Nephron progenitor cell (in vitro differentiated cells): ENCODE data around the gene ZDHHC1.
"Not testable (repeated sequence)": the region's sequence is repeated elsewhere in the genome, so short reads cannot be mapped to it uniquely, and the experiment has no call there.

ENCODE experiments used
- DNase-seq: peaks from one replicate; pipeline ENCODE4 v3.0.0; 2021
- H3K27ac Mint-ChIP-seq: 2 replicates; pipeline ENCODE4 v1.8.0; 2021; ENCODE audit warnings: mild to moderate bottlenecking, moderate library complexity, mixed read lengths
- H3K27me3 Mint-ChIP-seq: 2 replicates; pipeline ENCODE4 v1.8.0; 2021; ENCODE audit warnings: mild to moderate bottlenecking, low read depth, mixed read lengths; ENCODE audit not compliant: poor library complexity
- H3K36me3 Mint-ChIP-seq: 2 replicates; pipeline ENCODE4 v1.8.0; 2021; ENCODE audit warnings: low read depth, mixed read lengths
- H3K4me1 Mint-ChIP-seq: 2 replicates; pipeline ENCODE4 v1.8.0; 2021; ENCODE audit warnings: mixed read lengths
- H3K4me3 Mint-ChIP-seq: 2 replicates; pipeline ENCODE4 v1.8.0; 2021; ENCODE audit warnings: mild to moderate bottlenecking, moderate library complexity, mixed read lengths
- H3K9me3 Mint-ChIP-seq: 2 replicates; pipeline ENCODE4 v1.8.0; 2021; ENCODE audit warnings: mild to moderate bottlenecking, moderate library complexity, mixed read lengths
- TF ChIP-seq, protein P1 (sequence below): fragments of 200-600 bp; sonication (generic); IDR thresholded peaks from 2 replicates; pipeline ENCODE4 v1.5.0; 2021; ENCODE audit warnings: antibody characterized with exemption

ZDHHC1 gene

DNA sequence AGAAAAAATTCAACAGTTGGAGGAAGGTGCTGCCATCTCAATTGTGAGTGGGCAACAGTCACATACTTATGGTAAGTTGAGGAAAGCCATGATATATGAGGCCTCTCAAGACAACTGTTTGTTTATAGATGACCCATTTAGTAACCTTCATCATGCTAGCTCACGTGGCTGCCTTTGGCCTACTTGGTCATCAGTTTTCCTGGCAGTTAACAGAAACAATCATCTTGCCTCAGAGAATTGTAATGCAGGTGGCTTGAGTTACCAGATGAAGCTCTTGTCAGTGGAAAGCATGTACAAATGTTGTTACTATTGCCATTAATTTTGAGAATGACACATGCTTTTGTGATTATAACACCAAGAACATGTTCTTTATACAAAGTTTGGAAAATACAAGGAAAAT lies 37.6 kb downstream of the ZDHHC1 start:
- Mint-ChIP-seq H3K36me3 (no peaks in the 10 kb centered on the region), H3K4me3 (no peak overlapping the region), H3K27me3 (peaks cover 13% of the 10 kb centered on the region), H3K9me3 (no peaks in the 10 kb centered on the region), H3K27ac (no peak overlapping the region), H3K4me1 (peaks cover 11% of the 10 kb centered on the region)
- no peak for DNase-seq
- TF ChIP-seq, protein P1, sequence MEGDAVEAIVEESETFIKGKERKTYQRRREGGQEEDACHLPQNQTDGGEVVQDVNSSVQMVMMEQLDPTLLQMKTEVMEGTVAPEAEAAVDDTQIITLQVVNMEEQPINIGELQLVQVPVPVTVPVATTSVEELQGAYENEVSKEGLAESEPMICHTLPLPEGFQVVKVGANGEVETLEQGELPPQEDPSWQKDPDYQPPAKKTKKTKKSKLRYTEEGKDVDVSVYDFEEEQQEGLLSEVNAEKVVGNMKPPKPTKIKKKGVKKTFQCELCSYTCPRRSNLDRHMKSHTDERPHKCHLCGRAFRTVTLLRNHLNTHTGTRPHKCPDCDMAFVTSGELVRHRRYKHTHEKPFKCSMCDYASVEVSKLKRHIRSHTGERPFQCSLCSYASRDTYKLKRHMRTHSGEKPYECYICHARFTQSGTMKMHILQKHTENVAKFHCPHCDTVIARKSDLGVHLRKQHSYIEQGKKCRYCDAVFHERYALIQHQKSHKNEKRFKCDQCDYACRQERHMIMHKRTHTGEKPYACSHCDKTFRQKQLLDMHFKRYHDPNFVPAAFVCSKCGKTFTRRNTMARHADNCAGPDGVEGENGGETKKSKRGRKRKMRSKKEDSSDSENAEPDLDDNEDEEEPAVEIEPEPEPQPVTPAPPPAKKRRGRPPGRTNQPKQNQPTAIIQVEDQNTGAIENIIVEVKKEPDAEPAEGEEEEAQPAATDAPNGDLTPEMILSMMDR: no peak

DNA sequence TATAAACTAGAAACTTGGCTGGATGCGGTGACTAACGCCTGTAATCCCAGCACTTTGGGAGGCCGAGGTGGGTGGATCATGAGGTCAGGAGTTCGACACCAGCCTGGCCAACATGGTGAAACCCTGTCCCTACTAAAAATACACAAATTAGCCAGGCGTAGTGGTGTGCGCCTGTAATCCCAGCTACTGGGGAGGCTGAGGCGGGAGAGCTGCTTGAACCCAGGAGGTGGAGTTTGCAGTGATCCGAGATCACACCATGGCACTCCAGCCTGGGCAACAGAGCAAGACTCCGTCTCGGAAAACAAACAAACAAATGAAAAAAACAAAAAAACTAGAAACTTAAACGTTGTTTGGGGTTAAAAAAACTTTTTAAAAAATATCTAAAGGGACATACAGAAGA lies 40.3 kb downstream of the ZDHHC1 start:
- DNase-seq, H3K27ac Mint-ChIP-seq, H3K36me3 Mint-ChIP-seq, H3K9me3 Mint-ChIP-seq, H3K4me3 Mint-ChIP-seq: not testable (repeated sequence)
- Mint-ChIP-seq H3K27me3 (peaks cover 13% of the 10 kb centered on the region), H3K4me1 (peaks cover 11% of the 10 kb centered on the region)

GRCh38 chr16:67372664-67373063 lies 43.6 kb downstream of the ZDHHC1 start:
- Mint-ChIP-seq H3K36me3 (no peaks in the 10 kb centered on the region), H3K4me1 (peaks cover 7% of the 10 kb centered on the region), H3K9me3 (no peaks in the 10 kb centered on the region), H3K27ac (no peak overlapping the region), H3K27me3 (peaks cover 11% of the 10 kb centered on the region), H3K4me3 (no peak overlapping the region)
- TF ChIP-seq, protein P1: no peak
- DNase-seq: no peak

GRCh38 chr16:67370661-67371060 lies 45.6 kb downstream of the ZDHHC1 start:
- H3K9me3 Mint-ChIP-seq: no peaks in the 10 kb centered on the region

DNA sequence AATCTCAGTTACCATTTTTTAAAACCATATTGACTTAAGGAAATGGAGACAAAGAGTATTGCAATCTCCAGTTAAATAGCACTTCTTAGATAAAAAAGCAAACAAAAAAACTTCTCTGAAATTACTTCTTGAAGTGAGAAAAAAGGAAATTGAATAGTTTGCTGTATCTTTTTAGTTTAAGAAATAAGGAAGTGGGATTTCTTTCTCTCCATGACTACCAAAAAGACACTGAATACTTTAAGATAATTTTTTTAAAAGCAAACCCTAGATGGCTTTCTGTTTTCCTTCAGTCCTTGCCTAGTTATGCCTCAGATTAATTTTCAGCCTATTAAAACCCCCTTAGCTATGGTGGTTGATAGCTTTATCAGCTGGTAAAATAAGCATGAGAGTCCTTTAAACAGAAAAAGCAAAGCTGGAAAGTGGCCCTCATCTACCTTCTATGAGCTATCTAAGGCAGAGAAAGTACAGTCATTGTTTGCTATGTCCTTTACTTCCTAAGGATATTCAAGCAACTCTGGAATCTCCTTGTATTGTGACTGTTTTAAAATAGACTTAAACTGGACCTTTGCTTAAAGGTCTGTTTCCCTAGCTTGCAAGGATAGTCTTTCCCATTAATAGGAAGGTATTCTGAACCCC lies 51.6 kb downstream of the ZDHHC1 start:
- TF ChIP-seq, protein P1: no peak
- peaks cover 23% of the 10 kb centered on the region for H3K4me1 Mint-ChIP-seq
- no peaks in the 10 kb centered on the region for H3K9me3 Mint-ChIP-seq
- H3K27ac Mint-ChIP-seq: no peak overlapping the region
- H3K36me3 Mint-ChIP-seq: no peaks in the 10 kb centered on the region
- DNase-seq: no peak
- H3K4me3 Mint-ChIP-seq: no peak overlapping the region
- peaks cover 21% of the 10 kb centered on the region for H3K27me3 Mint-ChIP-seq

More at GRCh38 chr16:67370661-67371060, 45.6 kb downstream of the ZDHHC1 start:
- Mint-ChIP-seq H3K4me3 (no peak overlapping the region), H3K4me1 (peaks cover 7% of the 10 kb centered on the region), H3K27ac (no peak overlapping the region), H3K36me3 (no peaks in the 10 kb centered on the region), H3K27me3 (peaks cover 12% of the 10 kb centered on the region)
- DNase-seq: no peak
- TF ChIP-seq, protein P1: no peak

DNA sequence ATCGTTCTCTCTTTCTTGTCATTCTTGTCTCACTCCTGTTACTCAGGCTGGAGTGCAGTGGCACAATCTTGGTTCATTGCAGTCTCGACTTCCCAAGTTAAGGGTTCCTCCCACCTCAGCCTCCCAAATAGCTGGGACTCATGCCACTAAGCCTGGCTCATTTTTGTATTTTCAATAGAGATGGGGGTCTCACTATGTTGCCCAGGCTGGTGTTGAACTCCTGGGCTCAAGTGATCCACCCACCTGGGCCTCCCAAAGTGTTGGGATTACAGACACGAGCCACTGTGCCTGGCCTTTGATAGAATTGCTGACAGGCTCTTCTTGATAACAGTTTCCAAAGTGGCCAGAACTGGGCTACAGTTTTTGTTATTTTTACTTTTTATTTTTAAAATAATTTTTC lies 55.2 kb downstream of the ZDHHC1 start:
- no peak overlapping the region for H3K27ac Mint-ChIP-seq
- DNase-seq: no peak
- H3K4me3 Mint-ChIP-seq: no peak overlapping the region
- H3K4me1 Mint-ChIP-seq: peaks cover 42% of the 10 kb centered on the region
- H3K27me3 Mint-ChIP-seq: peaks cover 18% of the 10 kb centered on the region
- H3K9me3 Mint-ChIP-seq: no peaks in the 10 kb centered on the region
- H3K36me3 Mint-ChIP-seq: no peaks in the 10 kb centered on the region
- TF ChIP-seq, protein P1: no peak

DNA sequence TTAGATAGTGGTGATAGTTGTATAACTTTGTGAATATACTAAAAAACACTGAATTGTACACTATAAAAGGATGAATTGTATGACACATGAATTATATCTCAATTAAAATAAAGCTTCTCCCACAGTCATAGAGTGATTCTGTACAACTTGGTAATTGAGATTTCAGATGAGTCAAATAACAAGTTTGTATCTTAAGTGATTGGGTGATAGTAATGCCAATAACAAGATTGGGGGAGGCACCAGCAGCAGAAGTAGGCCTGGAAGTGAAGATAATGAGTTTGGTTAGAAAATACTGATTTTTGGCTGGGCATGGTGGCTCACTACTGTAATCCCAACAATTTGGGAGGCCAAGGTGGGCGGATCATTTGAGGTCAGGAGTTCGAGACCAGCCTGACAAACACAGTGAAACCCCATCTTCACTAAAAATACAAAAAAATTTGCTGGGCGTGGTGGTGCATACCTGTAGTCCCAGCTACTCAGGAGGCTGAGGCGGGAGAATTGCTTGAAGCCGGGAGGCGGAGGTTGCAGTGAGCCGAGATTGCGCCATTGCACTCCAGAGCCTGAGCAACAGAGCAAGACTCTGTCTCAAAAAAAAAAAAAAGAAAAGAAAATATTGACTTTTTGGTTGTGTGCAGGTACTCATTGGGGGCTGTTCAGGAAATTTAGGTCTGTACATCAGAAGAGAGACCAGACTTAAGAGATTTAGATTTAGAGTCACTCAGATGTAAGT lies 56.6 kb downstream of the ZDHHC1 start:
- not testable (repeated sequence) for H3K27ac Mint-ChIP-seq, H3K4me3 Mint-ChIP-seq, DNase-seq, H3K9me3 Mint-ChIP-seq, H3K36me3 Mint-ChIP-seq
- H3K4me1 Mint-ChIP-seq: peaks cover 44% of the 10 kb centered on the region
- peaks cover 14% of the 10 kb centered on the region for H3K27me3 Mint-ChIP-seq
